Effector CD4-positive, alpha-beta T cell (primary cell): ENCODE results near the gene AKT3.

ENCODE experiments used
- DNase-seq: peaks from one replicate; pipeline ENCODE4 v3.0.0-alpha.2; 2020

The AKT3 gene

DNA sequence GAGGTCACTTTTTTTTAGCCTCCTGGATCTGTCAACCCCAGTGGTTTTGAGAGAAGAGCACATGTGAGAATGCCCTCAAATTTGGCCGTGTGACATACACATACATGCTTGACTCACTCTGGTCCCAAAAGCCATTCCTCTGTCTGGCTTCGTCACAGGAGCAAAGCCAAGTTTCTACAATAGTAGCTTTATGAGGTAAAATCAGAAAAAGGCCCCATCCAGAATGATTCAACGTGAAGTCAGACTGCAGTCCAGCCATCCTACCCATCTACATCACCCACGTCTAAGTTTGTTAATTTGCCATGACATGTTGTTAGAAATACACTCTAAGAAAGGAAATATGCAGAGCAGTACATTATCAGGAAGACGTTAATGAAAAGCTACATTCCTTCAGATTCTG lies 349.0 kb downstream of the AKT3 start:
- no peak for DNase-seq

DNA sequence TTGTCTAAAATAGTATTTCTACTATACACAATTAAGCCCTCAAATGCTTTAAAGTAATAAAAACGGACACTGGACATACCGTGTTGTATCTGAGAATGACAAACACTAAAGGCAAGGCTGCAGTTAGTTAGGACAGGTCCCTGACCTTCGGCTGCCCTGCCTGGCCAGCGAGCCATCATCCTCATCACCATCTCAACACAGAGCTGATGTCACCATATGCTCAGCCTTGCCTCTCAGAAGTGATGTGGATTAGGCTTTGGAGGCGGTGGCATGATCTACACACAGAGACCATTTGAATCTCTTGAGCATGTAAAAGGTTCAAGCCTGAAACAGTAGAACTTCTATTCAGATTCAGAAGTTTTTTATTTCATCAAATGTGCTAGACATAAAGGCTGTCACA lies 349.5 kb downstream of the AKT3 start:
- no peak for DNase-seq

DNA sequence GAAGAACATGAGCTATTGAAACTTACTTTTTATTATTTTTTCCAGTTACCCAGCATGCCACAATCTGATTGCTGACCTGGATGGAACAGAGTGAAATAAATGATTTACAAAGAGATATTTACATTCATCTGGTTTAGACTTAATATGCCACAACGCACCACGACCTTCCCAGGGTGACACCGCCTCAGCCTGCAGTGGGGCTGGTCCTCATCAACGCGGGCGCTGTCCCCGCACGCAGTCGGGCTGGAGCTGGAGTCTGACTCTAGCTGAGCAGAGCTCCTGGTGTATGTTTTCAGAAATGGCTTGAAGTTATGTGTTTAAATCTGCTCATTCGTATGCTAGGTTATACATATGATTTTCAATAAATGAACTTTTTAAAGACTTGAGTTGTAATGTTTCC lies 350.3 kb downstream of the AKT3 start:
- DNase-seq: no peak

GRCh38 chr1:243499248-243499647 lies 350.8 kb downstream of the AKT3 start:
- DNase-seq: no peak

DNA sequence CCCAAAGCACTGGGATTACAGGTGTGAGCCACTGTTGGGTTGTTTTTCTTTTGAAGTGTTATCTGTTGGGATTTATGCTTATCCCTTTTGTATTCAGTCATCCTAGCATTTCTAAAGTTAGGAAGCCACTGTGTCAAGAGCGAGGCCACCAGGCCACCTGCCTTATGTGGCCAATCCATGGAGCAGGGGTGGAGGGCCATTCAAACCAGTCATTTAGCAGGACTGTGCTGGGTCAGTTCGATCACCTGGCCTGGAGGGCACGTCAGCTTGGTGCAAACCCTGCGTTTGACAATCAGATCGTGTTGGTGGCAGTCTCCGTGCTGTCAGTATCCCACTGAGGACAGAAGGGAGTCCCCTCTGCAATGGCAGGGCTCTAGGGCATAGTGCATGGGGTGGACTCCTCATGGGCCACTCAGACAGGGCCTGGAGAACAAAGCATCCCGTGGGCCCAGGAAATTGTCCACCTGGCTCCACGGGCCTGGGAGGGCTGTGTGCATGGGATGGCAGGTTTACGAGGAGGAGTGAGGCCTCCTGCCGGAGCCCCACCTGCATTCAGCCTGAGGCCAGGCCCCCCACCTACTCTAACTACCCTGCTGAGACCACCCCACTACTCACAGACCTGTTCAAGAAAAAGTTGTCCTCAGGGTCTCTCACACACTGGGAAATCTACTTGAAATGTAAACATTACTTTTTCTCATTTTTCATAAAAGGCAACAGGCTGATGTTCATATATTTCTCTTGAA lies 351.9 kb downstream of the AKT3 start:
- no peak for DNase-seq

DNA sequence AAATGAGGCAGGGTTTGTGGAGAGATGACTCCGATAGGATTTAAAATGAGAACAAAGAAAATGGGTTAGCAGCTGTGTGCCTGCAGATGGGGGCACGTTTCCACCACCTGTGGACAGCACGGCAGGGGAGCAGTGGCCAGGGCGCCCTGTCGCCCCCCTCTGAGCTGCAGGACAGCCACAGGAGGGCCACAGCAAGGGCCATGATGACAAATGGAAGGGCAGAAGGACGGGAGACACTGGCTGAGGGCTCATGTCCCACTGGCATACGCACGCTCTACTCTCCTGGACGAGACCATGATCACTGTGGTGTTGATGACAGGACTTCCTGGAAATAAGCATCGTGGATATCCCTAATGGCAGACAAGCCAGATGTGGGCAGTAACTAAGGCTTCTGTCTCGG lies 353.2 kb downstream of the AKT3 start:
- DNase-seq: no peak

DNA sequence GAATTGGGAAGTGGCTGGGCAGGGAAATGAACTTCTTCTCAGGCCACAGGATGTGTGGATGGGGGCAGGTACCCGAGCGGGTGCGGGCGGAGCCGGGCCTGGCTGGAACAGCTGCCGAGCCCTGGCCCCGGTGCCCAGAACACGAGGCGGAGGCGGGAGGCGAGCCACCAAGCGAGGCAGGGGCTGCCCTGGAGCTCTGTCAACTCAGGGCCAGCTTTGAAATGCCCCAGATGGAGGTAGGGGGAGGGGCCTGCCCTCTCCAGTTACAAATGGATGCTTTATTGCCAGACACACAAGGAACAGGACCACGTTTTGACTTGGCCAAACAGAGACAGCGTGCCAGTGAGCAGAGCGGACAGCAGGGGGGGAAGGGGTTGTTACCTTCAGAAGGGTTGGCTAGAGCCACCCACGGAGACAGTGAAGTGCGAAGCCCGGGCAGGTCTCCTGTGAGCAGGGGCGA lies 353.8 kb downstream of the AKT3 start:
- no peak for DNase-seq

DNA sequence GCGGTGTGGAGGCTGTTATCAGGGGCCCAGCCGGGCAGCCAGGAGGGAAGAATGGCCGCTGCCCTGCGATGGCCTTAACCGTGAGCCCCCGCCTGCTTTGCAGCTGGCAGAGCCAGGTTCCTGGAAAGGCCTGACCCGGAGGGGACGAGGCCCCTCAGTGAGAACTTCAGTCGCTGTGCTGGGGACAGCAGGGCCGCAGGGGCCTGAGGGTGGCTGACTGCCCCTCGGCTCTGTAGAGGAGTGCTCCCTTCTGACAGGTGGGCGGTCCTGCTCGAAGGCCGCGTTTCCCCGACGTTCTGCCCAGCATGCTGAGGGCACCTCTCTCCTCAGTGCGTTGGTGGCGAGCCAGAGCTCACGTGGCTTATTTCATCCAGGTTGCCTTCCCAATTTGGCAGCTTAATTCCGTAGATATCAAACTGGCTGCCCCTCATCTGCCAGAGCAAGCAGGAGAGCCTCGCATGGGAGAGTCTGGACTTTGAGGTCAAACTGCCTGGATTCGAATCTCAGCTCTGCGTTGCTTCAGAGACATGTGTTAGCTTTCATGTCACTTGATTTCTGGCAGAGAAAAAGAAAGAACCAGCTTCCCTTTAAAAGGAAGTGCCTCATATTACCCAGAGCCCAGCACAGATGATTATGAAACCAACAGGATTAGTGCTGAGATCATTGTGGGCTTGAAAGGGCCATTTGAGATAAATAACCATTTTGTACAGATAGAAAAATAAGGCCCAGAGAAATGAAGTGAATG lies 354.4 kb downstream of the AKT3 start:
- no peak for DNase-seq

DNA sequence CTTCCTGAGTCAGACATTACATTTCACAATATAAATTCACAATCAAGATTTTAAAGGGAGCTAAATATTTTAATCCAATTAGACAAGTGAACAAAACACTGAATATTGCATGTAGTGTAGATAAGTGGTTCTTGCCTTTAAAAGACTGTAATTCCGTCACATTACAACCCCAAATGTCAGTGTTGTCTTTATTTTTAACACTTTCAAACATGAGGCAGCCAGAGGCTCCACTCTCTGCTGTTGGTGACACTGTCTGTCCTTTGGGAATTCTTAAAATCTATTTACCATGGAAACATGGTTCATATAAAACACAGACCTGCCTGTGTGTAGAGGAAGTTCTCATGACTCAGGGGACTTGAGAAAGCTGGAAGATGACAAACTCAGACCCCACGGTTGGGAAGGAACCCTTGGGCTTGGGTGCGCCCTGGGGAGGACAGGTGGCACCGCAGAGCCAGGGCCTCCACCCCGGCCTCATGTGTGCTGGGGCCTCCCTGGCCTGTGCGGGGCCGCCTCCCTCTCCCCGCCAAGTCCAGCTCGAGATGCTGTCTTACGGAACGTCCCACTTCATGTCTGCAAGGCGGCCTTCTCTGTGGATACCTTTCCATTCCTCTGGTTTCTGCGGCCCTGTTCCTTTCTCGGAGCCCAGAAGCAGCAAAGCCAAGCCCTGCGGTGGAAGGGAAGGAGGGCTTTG lies 355.2 kb downstream of the AKT3 start:
- DNase-seq: no peak

- no peak for DNase-seq
These were observed 356.6 kb downstream of the AKT3 start for GRCh38 chr1:243493156-243494129.

DNA sequence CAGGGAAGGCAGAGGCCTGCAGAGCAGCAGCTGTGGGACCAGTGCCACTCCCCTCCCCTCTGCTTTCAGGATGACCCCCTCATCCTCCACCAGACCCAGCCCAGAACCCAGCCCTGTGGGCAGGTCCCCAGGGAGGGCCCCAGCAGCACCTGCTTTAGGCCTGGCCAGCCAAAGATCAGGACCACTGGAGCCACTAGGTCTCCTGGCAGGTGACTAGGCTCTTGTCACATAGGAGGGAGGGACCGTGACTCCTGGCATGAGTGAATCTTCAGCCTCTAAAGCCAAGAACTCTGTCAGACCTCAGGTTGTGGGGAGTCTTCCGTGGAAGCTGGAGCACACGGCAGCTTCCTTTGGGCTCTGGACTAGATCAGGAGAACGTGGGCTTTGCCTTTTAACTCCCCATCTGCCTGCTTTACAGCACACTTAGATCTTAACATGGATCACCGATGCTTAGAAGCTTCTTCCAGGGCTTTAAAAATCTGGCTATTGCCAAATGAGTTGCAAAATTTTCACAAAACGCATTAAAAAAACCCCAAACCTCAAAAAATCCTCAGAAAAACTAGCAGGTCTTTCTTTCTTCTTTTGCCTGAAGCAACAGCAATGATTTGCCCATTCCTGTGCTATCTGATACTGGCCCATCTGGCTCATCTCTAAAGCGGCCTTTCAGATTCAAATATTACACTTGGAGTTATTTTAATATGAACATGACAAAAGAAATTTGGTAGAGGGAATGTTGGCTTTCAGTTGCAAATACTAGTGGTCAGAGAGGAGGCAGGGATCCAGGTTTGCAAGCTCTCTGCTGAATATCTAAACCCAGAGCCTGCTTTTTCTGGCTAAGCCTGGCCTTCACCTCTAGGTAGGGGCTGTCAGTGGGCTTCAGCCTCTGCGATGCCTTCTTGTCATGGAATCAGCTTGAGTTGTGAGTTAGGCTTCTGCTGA lies 359.0 kb downstream of the AKT3 start:
- DNase-seq: no peak

GRCh38 chr1:243489681-243490546 lies 360.1 kb downstream of the AKT3 start:
- DNase-seq: no peak

GRCh38 chr1:243489158-243489527 lies 360.9 kb downstream of the AKT3 start:
- DNase-seq: no peak

GRCh38 chr1:243488459-243489157 lies 361.4 kb downstream of the AKT3 start:
- DNase-seq: no peak

GRCh38 chr1:243487649-243488227 lies 362.3 kb downstream of the AKT3 start:
- no peak for DNase-seq

DNA sequence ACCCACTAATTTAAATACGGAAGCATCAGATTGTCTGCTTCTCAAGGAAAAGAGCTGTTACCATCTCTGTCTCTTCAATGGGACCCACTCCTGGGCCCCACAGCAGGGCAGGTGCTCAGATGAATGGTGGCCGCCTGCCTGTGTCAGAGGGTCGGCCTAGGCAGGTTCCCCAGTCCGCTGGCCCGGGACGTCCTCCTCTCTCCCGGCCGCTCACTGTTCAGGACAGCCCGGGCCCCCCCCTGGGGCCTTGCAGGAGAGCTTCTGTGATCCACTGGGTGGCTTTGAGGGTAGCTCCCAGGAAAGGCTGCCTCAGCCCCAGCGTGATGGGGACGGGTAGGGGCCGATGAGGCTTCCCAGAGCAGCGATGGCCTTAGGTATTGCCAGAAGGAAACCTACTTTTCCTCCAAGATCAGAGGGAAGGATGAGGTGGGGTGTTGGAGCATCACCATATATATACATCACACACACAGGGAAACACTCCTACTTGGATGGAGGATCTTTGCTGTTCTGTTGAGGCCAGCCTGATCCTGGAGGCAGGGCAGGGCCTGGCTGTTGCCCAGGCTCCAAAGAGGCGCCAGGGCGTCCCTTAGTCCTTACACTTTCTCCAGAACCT lies 362.9 kb downstream of the AKT3 start:
- DNase-seq: no peak

- DNase-seq: no peak
These were observed 366.1 kb downstream of the AKT3 start for GRCh38 chr1:243483952-243484351.

DNA sequence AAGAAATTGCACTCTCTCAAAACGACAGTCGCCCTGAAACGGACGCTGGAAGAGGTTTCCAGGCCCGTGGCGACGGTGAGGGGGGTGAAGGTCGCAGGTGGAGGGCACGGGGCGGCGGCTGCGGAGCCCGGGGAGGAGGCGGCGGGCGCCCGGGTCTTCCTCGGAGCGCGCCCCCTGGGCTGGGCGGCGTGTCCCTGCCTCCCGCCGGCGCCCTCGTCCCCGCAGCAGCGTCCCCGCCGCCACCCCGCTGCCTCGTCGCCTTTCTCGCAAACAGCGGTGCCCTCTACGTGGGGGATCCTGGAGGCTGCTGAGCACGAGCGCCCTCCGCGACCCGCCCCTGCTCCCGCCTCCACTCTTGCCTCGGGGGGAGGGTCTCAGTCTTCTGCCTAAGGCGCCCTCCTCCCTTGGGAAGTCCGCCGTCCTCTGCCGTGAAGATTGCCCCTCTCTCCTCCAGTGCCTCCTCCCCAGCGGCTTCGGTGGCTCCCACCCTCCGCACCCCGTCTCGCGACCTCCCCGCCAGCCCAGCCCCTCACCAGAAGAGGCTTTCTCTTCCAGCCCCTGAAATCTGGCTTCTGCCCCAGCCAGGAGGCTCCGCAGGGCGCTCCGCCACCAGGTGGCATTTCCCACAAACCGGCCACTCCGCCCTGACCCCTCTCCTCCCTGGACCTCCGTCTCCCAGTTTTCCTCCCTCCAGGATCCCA lies 366.8 kb downstream of the AKT3 start:
- no peak for DNase-seq
